Pancreas (tissue), 10 donors: ENCODE measurements around the gene DCC. TPM values are rescaled to one million over a fixed set of nuclear protein-coding genes. Genes with fewer than 3 reads are reported as not detected.

Experiments
- ATAC-seq, 4 donors: fragments of 200-7000 bp; cut with Tn5 transposase; one replicate each; pipeline versions ENCODE4 v1.8.0 to v1.9.1; 2020; ENCODE audit warnings: mild to moderate bottlenecking in 4 of 4, moderate library complexity in 4 of 4
- DNase-seq, 6 donors: peaks; one replicate each; pipeline ENCODE4 v3.0.0-alpha.2; 2020
- FAIRE-seq: peaks from 2 replicates; lab custom pipeline; 2012; peaks lifted over from hg19 to GRCh38; lab: Jason Lieb, UNC
- H3K27ac ChIP-seq, 4 donors: fragments of 200-600 bp; sonication (generic); 1 replicate in 3 of 4; 2 replicates in 1 of 4; pipeline versions ENCODE4 v1.5.0 to v1.8.0; 2020
- H3K27me3 ChIP-seq, 4 donors: fragments of 200-600 bp; one replicate each; pipeline ENCODE4 v1.8.0; 2021
- H3K36me3 ChIP-seq, 3 donors: fragments of 200-600 bp; sonication (generic) in 1 of 3; one replicate each; pipeline versions ENCODE4 v1.5.0 to v1.8.0; 2020 to 2021
- H3K4me1 ChIP-seq, 3 donors: fragments of 200-600 bp; one replicate each; pipeline ENCODE4 v1.8.0; 2021
- H3K4me3 ChIP-seq, 4 donors: fragments of 200-600 bp; sonication (generic) in 2 of 4; one replicate each; pipeline versions ENCODE4 v1.5.0 to v1.8.0; 2020 to 2021
- H3K9me3 ChIP-seq, 4 donors: fragments of 200-600 bp; one replicate each; pipeline ENCODE4 v1.8.0; 2021
- WGBS, 2 donors: extraction: QIAGEN DNeasy Blood & Tissue Kit; methylation state at CpG; one replicate each; pipeline ENCODE4 v1.1.7; 2013; 5-methylcytosine and 5-hydroxymethylcytosine counted together
- intact Hi-C, 3 donors: fragments of 100-400 bp; cut with DNase I; formaldehyde crosslinking; loops; one replicate each; pipeline versions ENCODE4 v1.11.1 to v1.14.2; 2022
- polyA plus RNA-seq, 2 donors: library from polyadenylated mRNA; stranded (reverse); fragments of 200-250 nt; gene quantifications; one replicate each; pipeline ENCODE4 v1.2.3, GENCODE V29; 2013
- total RNA-seq, 6 donors: library from RNA; stranded (reverse); fragmentation: NEBNext Ultra II Directional in 4 of 6; extraction: Animal tissue kit (Norgen Biotek cat#: 25700) in 4 of 6; gene quantifications; one replicate each; pipeline versions ENCODE4 v1.2.1 to v1.2.4, GENCODE V29; 2021 to 2023
- TF ChIP-seq, protein P1 (sequence below), 4 donors: fragments of 200-600 bp; sonication (generic) in 3 of 4; IDR thresholded peaks; one replicate each; pipeline versions ENCODE4 v1.5.0 to v1.8.0; 2021; ENCODE audit warnings: antibody characterized with exemption in 4 of 4
- donor health status: healthy with polysubstance abuse.
- donor health status: DM: no; HTN: no; CAD: no; lungs with moderate emphysema.
- donor health status: DM: no; HTN: no; CAD: no.
- donor health status: control.
- donor health status: control.
- donor health status: Bipolar disorder and iron deficiency.
- donor health status: DM: yes; HTN: yes; CAD: no.
- donor health status: DM: no; HTN: no; CAD: no.
- donor health status: DM: no; HTN: no; CAD: no.
- donor health status: DM: yes; HTN: yes; CAD: no.

The DCC gene
- total and polyA plus RNA-seq, 8 donors: 0.18 to 0.44 (median 0.28) TPM; not detected in 1

DNA sequence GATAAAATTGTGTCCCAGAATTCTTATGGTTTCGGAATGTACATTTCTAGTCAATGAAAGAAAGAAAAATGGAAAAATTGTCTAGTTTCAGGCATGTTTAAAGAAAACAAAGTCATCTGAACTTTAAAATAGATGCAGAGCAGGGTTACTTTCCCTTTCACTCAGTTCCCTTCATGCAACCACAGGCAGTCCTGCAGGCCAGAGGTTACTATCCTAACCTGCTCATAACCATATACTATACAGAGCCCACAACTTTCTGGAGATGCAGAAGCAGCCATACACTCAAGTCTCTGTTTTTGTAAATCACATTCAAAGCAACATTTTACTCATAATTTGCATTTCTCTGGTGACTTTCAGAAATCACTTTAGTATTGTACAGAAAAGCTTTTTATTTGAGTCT is 1194.2 kb downstream of the DCC start:
- 60 to 70% methylated on average over 1 of the region's 1 CpG for WGBS, 2 donors
- H3K27me3 ChIP-seq: no peaks in the 10 kb centered on the region
- no peaks in the 10 kb centered on the region for H3K9me3 ChIP-seq
- ATAC-seq (no peak), DNase-seq (no peak), FAIRE-seq (no peak)
- H3K4me3 ChIP-seq: no peak overlapping the region
- H3K36me3 ChIP-seq: no peaks in the 10 kb centered on the region
- no peaks in the 10 kb centered on the region for H3K4me1 ChIP-seq
- intact Hi-C loops: no loop called here
- no peak overlapping the region for H3K27ac ChIP-seq
- TF ChIP-seq, protein P1, sequence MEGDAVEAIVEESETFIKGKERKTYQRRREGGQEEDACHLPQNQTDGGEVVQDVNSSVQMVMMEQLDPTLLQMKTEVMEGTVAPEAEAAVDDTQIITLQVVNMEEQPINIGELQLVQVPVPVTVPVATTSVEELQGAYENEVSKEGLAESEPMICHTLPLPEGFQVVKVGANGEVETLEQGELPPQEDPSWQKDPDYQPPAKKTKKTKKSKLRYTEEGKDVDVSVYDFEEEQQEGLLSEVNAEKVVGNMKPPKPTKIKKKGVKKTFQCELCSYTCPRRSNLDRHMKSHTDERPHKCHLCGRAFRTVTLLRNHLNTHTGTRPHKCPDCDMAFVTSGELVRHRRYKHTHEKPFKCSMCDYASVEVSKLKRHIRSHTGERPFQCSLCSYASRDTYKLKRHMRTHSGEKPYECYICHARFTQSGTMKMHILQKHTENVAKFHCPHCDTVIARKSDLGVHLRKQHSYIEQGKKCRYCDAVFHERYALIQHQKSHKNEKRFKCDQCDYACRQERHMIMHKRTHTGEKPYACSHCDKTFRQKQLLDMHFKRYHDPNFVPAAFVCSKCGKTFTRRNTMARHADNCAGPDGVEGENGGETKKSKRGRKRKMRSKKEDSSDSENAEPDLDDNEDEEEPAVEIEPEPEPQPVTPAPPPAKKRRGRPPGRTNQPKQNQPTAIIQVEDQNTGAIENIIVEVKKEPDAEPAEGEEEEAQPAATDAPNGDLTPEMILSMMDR (IDR thresholded peaks at IDR 0.05): no peak

- no peak overlapping the region for H3K4me3 ChIP-seq
- 23 to 33% methylated on average over 3 of the region's 3 CpGs for WGBS, 2 donors
- no peaks in the 10 kb centered on the region for H3K9me3 ChIP-seq
- DNase-seq (no peak), ATAC-seq (no peak), FAIRE-seq (no peak)
- intact Hi-C loops: no loop called here
- H3K27me3 ChIP-seq: no peaks in the 10 kb centered on the region
- no peak overlapping the region for H3K27ac ChIP-seq
- TF ChIP-seq, protein P1 (IDR thresholded peaks at IDR 0.05): no peak
- H3K36me3 ChIP-seq: no peaks in the 10 kb centered on the region
- H3K4me1 ChIP-seq: no peaks in the 10 kb centered on the region
These were observed 1194.7 kb downstream of the DCC start for GRCh38 chr18:53534695-53535094.

DNA sequence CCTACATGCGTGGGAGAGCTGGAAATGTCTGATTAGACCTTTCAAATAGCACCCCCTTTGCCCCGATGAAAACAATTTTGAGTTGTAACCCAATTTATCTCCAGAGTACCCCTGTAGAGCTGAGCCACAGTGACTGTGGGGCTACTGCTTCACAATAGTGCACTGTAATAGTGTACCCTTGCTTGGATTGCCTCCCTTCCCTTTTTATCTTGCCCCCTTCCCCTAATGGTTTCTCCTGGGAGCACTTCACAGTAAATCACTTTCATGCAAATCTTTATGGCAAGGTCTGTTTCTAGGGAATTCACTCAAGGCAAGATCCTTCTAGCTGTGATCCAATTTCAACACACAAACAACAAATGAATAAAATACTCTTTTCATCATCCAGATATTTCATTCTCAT is 1196.9 kb downstream of the DCC start:
- no peak for FAIRE-seq
- intact Hi-C loops: no loop called here

DNA sequence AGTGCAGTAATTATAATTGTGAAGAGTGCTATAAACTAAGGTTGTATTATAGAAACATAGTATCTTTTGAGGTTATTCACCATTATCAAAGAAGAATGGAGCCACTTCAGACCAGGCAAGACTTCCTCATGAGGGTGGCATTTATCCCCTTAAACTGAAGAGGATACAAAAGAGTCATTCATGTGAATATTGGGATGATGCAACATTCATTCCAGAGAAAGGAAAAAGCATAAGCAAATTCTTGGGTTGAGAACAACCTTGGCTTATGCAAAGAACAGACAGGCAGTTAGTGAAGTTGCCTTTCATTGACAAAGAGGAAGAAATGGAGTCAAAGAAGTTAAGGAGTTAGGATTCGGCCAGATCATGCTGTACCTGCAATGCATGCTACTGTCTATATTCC is 1201.9 kb downstream of the DCC start:
- no peak overlapping the region for H3K27ac ChIP-seq
- no peaks in the 10 kb centered on the region for H3K36me3 ChIP-seq
- TF ChIP-seq, protein P1 (IDR thresholded peaks at IDR 0.05): no peak
- intact Hi-C loops: no loop called here
- no peaks in the 10 kb centered on the region for H3K27me3 ChIP-seq
- no peak overlapping the region for H3K4me3 ChIP-seq
- no peak for FAIRE-seq
- DNase-seq: no peak
- ATAC-seq: no peak
- 30 to 54% methylated on average over 1 of the region's 1 CpG for WGBS, 2 donors
- no peaks in the 10 kb centered on the region for H3K9me3 ChIP-seq
- no peaks in the 10 kb centered on the region for H3K4me1 ChIP-seq

More for the DNA sequence above, 1196.9 kb downstream of the DCC start:
- WGBS, 2 donors: 61 to 76% methylated on average over 2 of the region's 2 CpGs
- ATAC-seq: no peak
- H3K27me3 ChIP-seq: no peaks in the 10 kb centered on the region
- TF ChIP-seq, protein P1 (IDR thresholded peaks at IDR 0.05): no peak
- H3K4me3 ChIP-seq: no peak overlapping the region
- H3K36me3 ChIP-seq: no peaks in the 10 kb centered on the region
- no peaks in the 10 kb centered on the region for H3K4me1 ChIP-seq
- DNase-seq: no peak
- H3K27ac ChIP-seq: no peak overlapping the region
- H3K9me3 ChIP-seq: no peaks in the 10 kb centered on the region

- Histone ChIP-seq H3K4me1 (no peaks in the 10 kb centered on the region), H3K4me3 (no peak overlapping the region), H3K27me3 (no peaks in the 10 kb centered on the region), H3K9me3 (no peaks in the 10 kb centered on the region), H3K36me3 (no peaks in the 10 kb centered on the region), H3K27ac (no peak overlapping the region)
- TF ChIP-seq, protein P1 (IDR thresholded peaks at IDR 0.05): no peak
- DNase-seq (no peak), ATAC-seq (no peak), FAIRE-seq (no peak)
- intact Hi-C loops: no loop called here
These were observed 1203.7 kb downstream of the DCC start for GRCh38 chr18:53543711-53544110.
